Measurements from ENCODE around the gene CDKN2B-AS1.

CDKN2B-AS1 gene

DNA sequence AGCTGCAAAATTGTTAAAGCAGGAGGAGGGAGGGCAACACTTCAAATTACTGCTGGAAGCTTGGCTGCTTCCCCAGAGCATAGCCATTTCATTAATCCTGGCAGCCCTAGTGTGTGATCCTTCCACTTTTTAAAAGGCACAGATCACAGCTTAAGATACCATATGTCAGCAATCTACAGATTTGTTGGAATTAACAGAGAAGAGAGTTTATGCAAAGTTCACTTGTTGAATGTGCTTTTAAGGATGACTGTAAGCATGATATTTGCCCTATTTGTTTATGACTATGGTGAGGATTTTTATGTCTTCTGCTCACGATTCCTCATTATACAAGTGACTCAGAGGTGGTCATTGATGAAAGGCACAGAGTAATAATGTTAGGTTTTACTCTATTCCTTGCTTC, 170.6 kb downstream of the CDKN2B-AS1 start:
- DNase-seq: no peak

DNA sequence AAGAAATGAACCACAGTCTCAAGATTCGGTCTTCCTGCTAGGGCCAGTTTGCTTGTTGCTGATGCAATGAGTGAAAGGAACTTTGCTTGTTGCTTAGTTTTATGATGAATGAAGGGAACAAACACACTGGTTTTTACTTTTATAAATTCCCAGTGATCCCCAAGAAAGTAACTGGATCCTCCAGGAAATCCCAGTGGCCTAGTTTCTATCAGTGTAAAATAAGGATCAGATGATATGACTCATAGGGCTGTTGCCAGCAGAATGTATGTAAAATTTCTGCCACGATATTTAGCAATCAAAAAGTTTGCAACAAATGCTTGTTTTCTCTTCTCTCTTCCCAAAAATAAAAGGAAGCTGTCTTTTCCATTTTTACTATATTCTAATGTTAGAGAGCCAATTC, 174.7 kb downstream of the CDKN2B-AS1 start:
- DNase-seq: no peak

DNA sequence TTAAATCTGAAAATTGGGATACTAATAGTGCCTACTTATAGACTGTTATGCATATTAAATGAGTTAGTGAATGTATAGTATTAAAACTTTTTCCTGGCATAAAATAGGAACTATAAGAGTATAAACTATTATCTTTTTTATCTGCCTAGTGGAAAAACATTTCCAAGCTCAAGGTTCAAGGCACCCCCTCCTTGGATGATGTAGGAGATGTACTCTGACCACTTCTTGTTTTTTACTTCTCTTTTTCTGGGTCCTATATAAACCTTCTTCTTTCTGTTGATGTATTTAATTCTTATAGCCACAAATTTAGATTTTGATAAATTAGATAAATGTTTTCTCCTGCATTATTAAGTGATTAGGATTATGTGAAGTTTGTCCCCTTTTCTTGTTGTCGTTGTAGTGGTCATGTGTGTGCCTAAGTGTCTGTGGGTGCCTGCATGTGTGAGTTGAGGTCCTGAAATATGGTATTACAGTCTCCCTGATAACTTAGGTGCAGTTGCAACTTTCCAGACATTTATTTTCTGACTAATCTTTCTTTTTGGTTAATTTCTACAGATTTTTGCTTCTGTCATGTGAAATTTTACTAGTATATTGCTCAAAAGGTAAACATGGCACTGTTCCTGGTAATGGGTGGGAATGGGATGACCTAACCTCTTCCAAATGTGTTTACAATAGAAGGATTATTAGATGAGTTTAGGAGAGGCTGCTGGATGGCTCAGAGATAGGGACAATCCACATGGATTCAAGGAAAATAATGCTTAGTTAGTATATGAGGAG, 175.3 kb downstream of the CDKN2B-AS1 start:
- DNase-seq: no peak

Measured in left hindlimb (tissue), 1 donor.